PFSK-1 (cell line): ENCODE measurements around the gene PLPP6.

Experiments used
- FOXP2 ChIP-seq: optimal IDR thresholded peaks from 2 replicates; pipeline ENCODE3; 2011; ENCODE audit warnings: borderline replicate concordance, control low read depth, inconsistent platforms; ENCODE audit not compliant: insufficient read depth; ENCODE audit errors: extremely low read length, extremely low read depth
- POLR2AphosphoS5 ChIP-seq: IDR thresholded peaks from 2 replicates; pipeline ENCODE4 v1.6.1; 2012; ENCODE audit warnings: low read depth, mild to moderate bottlenecking, control low read depth, low read length, moderate library complexity
- SIN3A ChIP-seq: IDR thresholded peaks from 2 replicates; pipeline ENCODE4 v1.6.1; 2012; ENCODE audit warnings: mild to moderate bottlenecking, low read length, moderate library complexity, borderline replicate concordance; ENCODE audit not compliant: insufficient read depth
- TAF1 ChIP-seq: IDR thresholded peaks from 2 replicates; pipeline ENCODE4 v1.6.1; 2012; ENCODE audit warnings: low read length, control low read depth, borderline replicate concordance; ENCODE audit not compliant: insufficient read depth
- TF ChIP-seq, protein P1 (sequence below), 2 experiments: IDR thresholded peaks; 2 replicates each; pipeline versions ENCODE4 v1.6.1 to v1.8.0; 2011 to 2012; ENCODE audit warnings: low read depth in 2 of 2, low read length in 2 of 2, control low read depth in 1 of 2, inconsistent platforms in 1 of 2, mild to moderate bottlenecking in 1 of 2, moderate library complexity in 1 of 2; ENCODE audit not compliant: insufficient read depth in 1 of 2

DNA sequence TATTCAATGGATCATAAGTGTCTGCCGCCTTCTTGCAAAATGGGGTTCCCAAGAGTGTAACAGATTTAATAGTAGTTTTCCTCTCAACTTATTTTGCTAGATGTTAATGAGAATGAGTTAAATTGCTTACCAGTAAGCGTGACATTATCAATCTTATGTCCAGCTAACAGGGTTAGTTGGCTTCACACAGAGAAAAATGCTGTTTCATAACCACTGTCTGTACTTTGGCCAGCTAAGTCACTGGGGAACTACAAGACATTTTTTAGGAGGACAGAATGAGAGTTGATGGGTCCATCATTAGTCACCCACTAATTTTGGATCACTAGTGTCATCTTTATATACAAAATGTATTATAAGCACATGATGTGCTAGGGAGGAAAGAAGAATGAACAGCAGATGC, 18.7 kb downstream of the PLPP6 start:
- TF ChIP-seq SIN3A (no peak), POLR2AphosphoS5 (no peak), TAF1 (no peak), FOXP2 (no peak)
- TF ChIP-seq, protein P1, sequence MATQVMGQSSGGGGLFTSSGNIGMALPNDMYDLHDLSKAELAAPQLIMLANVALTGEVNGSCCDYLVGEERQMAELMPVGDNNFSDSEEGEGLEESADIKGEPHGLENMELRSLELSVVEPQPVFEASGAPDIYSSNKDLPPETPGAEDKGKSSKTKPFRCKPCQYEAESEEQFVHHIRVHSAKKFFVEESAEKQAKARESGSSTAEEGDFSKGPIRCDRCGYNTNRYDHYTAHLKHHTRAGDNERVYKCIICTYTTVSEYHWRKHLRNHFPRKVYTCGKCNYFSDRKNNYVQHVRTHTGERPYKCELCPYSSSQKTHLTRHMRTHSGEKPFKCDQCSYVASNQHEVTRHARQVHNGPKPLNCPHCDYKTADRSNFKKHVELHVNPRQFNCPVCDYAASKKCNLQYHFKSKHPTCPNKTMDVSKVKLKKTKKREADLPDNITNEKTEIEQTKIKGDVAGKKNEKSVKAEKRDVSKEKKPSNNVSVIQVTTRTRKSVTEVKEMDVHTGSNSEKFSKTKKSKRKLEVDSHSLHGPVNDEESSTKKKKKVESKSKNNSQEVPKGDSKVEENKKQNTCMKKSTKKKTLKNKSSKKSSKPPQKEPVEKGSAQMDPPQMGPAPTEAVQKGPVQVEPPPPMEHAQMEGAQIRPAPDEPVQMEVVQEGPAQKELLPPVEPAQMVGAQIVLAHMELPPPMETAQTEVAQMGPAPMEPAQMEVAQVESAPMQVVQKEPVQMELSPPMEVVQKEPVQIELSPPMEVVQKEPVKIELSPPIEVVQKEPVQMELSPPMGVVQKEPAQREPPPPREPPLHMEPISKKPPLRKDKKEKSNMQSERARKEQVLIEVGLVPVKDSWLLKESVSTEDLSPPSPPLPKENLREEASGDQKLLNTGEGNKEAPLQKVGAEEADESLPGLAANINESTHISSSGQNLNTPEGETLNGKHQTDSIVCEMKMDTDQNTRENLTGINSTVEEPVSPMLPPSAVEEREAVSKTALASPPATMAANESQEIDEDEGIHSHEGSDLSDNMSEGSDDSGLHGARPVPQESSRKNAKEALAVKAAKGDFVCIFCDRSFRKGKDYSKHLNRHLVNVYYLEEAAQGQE (IDR thresholded peaks at IDR 0.05; ENCODE audit: insufficient read depth in 1 of 2, low read depth in 2 of 2, low read length in 2 of 2) = no peak
